ENCODE results near the gene NR3C1. TPM values are rescaled to one million over a fixed set of nuclear protein-coding genes. Genes with fewer than 3 reads are reported as not detected.
"Not testable (repeated sequence)": the region's sequence is repeated elsewhere in the genome, so short reads cannot be mapped to it uniquely, and the experiment has no call there.

NR3C1 gene
- total RNA-seq, 1 donor from 2014 or later: 63.9 TPM

DNA sequence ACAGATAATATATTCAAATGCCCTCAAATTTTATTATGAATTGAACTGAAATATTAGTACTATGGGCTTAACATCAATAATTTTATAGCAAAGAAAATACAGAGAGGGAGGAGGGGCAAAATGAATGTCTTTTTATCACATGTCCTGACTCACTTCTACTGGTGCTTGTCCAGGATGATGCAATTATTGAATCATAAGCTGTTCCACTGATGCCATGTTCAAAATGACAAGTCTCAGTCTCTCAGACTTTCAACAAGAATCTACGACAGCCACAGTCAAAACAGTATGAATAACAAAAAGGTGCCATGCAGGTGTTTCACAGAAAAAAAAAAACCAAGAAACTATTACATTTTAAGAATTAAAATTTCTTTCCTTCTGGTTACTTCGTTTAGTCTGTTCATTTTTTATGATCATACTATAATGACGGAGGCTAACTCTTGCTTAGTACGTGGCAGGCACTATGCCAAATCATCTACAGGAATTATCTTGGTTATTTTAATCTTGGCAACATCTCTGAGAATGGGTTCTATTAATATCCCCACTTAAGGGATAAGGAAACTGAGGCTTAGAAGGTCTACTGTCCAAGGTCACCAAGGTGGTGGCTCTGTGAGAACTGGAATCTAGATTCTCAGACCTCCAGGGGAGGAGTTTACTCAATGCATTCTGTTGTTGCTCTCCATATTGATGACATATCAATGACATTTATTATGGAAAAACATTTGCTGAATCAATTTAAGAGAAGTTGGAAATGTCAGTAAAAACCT lies 61.5 kb downstream of the NR3C1 start:
- intact Hi-C loops (cut with micrococcal nuclease): no loop called here

DNA sequence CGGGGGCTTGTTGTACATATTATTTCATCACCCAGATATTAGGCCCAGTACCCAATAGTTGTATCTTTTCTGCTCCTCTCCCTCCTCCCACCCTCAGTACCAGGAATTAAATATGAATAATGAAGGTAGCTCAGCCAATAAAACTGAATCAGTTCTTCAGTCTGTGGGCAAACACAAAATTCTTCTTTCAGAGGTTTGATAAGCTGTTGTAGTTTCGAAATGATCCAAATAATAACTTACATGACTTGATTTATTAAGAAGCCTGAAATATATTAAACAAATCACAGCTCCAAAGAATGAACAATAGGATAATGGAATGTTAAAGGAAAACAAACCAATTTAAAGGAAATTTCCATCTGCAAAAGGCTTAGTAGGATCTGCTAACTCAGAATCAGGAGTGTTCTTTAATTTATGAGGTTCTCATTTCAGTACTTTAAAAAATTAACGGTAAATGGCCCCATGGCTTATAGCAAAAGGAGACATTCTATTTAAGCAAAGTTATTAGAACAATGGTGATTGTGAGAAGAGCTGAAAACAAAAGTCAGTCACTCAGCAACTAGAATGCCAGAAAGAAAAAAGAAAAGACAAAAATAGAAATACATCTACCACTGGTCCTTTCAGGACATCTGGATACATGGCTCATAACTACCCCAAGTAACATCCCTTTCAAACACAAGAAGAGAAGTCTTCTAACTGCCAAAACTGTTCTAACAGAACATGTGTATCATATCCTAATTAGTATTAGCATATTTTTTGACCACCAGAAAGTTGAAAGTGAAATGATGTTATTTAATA lies 62.4 kb downstream of the NR3C1 start:
- intact Hi-C loops (cut with micrococcal nuclease): no loop called here

GRCh38 chr5:143338658-143339366 lies 64.7 kb downstream of the NR3C1 start:
- intact Hi-C loops (cut with micrococcal nuclease): no loop called here

DNA sequence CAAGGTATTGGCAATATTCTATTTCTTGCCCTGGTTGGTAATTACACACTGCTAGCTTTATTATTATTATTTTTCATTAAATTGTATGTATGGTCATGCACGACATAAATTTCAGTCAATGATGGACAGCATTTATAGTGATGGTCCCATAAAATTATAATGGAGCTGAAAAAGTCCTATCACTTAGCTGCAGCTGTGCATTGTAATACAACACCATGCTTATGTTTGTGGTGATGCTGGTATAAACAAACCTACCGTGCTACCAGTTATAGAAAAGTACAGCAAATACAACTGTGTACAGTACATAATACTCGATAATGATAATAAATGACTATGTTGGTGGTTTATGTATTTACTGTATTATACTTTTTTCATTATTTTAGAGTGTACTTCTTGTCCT lies 65.5 kb downstream of the NR3C1 start:
- intact Hi-C loops (cut with micrococcal nuclease): no loop called here

DNA sequence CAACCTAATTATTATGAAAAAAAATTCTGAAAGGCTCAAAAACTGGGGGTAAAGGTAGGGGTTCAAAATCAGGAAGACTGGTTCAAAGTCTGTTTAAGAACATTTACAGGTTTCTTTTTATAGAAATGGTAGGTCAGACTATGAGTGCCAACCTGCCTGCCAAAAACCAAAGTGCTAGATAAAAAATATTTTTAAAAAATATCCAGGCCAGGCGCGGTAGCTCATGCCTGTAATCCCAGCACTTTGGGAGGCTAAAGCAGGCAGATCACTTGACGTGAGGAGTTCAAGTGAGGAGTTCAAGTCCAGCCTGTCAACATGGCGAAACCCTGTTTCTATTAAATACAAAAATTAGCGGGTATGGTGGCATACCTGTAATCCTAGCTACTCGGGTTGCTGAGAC lies 67.0 kb downstream of the NR3C1 start:
- intact Hi-C loops (cut with micrococcal nuclease): no loop called here

DNA sequence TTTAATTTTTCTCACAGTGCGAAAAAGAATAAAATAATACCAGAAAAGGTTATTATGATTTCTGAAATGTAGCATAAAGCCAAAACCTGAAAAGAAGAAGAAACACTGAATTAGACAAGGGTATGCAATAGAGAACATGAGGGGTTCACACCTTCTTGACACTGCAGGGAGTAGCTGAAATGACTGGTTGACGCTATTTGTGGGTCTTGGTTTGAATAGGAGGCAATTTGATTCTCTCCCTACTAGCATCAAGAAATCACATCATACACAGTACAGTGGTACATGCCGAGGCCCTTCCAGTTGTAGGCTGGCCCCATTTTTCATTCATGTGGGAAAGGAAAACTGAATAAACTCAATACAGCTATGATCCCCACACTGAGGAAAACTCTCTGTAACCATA lies 68.6 kb downstream of the NR3C1 start:
- intact Hi-C loops (cut with micrococcal nuclease): no loop called here

DNA sequence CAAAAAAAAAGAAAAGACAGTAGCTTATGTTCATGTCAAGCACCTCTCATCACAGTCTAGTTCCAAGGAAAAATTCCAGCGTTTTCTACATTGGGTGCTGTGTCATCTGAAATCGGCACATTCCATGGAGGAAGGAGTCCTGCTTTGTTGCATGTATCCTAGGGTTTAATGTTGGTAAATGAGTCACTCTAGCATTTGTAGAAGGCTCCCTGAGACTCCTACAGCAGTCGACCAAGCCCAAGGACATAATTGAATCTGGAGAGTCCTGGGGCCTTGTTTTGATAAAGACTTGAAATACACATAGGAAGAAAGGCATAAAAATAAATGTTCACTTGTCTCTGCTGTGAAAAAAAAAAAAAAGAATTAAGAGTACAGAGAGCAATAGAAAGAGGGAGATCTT lies 69.1 kb downstream of the NR3C1 start:
- intact Hi-C loops (cut with micrococcal nuclease): not testable (repeated sequence)

- intact Hi-C loops (cut with micrococcal nuclease): no loop called here
Observed at GRCh38 chr5:143331956-143332355, 71.5 kb downstream of the NR3C1 start.

- intact Hi-C loops (cut with micrococcal nuclease): no loop called here
Observed at GRCh38 chr5:143329843-143330242, 73.6 kb downstream of the NR3C1 start.

DNA sequence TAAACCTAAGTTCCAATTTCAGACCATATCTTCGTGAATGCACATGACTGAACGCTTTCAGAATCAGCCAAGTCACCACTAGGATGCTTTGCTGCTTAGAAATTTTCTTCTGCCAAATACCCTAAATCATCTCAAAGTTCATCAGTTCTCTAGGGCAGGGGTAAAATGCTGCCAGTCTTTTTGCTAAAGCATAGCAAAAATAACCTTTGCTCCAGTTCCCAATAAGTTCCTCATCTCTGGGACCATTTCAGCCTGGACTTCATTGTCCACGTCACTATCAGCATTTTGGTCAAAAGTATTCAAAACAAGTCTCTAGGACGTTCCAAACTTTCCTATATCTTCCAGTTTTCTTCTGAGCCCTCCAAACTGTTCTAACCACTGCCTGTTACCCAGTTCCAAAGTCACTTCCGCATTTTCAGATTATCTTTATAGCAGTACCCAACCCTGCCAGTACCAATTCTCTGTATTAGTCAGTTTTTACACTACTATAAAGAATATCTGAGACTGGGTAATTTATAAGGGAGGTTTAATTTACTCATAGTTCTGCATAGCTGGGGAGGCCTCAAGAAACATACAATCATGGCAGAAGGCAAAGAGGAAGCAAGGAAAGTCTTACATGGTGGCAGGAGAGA lies 74.8 kb downstream of the NR3C1 start:
- intact Hi-C loops (cut with micrococcal nuclease): no loop called here

- intact Hi-C loops (cut with micrococcal nuclease): not testable (repeated sequence)
Observed at GRCh38 chr5:143325086-143325485, 78.4 kb downstream of the NR3C1 start.

DNA sequence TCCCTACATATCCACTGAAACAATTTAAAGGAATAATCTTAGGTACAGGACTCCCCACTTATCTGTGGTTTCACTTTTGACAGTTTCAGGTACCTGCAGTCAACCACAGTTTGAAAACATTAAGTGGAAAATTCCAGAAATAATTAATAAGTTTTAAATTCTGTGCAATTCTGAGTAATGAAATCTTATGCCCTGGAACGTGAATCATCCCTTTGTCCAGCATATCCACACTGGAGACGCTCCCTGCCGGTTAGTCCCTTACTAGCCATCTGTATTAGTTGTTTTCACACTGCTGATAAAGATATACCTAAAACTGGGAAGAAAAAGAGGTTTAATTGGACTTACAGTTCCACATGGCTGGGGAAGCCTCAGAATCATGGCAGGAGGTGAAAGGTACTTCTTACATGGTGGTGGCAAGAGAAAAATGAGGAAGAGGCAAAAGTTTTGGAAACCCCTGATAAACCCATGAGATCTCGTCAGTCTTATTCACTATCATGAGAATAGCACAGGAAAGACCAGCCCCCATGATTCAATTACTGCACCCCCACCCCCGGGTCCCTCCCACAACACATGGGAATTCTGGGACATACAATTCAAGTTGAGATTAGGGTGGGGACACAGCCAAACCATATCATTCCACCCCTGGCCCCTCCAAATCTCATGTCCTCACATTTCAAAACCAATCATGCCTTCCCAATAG lies 80.4 kb downstream of the NR3C1 start:
- intact Hi-C loops (cut with micrococcal nuclease): not testable (repeated sequence)

- intact Hi-C loops (cut with micrococcal nuclease): no loop called here
Observed at GRCh38 chr5:143322176-143322575, 81.3 kb downstream of the NR3C1 start.

DNA sequence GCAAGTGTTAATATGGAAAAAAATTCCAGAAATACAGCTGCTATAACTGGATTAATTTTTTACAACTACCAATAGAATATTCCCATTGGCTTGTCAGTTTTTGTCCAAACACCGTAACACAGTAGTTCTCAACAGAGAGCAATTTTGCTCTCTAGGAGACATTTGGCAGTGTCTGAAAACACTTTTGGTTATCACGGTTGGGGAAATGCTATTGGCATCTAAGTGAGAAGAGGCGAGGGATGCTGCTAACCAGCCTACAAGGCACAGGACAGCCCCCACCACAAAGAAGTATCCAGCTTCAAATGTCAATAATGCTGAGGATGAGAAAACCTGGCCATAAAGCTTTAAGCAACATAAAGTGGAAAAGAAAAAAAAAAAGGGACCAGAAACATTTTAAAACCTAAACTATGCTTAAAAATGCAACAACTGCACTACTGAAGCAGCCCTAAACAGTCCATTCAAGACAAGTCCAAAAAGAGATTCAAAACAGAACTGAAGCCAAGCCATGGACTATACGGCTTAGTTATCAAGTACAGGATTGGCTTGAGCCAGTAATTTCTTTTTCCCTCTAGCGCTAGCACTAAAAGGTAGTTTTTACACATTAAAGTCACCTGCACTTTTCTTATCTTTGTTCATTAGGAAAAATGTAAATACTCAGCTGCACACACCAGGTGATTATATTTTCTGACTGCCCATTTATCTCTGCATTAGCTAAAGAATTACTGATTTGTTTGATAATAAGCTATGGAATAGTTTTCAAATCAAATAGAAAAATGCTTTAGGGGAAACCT lies 83.9 kb downstream of the NR3C1 start:
- intact Hi-C loops (cut with micrococcal nuclease): no loop called here

GRCh38 chr5:143318833-143319232 lies 84.7 kb downstream of the NR3C1 start:
- intact Hi-C loops (cut with micrococcal nuclease): no loop called here

DNA sequence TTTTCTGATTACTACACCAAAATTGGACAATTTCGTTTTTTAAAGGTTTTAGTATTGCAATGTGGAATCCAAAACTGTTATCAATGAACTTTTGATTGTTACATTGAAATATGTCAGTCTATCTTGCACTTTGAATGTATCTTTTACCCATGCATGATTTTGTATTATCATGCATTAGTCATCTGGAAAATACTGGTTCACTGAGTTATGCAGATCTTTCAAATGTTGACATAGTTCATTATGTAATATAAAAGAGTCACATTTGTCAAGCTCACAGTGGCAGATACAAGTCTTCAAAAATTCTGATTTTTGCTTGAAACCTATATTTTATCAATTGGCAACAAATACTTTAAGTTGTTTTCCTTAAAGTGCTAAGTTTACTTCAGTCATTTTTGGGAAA lies 85.2 kb downstream of the NR3C1 start:
- intact Hi-C loops (cut with micrococcal nuclease): no loop called here

GRCh38 chr5:143316844-143317631 lies 86.4 kb downstream of the NR3C1 start:
- intact Hi-C loops (cut with micrococcal nuclease): no loop called here

DNA sequence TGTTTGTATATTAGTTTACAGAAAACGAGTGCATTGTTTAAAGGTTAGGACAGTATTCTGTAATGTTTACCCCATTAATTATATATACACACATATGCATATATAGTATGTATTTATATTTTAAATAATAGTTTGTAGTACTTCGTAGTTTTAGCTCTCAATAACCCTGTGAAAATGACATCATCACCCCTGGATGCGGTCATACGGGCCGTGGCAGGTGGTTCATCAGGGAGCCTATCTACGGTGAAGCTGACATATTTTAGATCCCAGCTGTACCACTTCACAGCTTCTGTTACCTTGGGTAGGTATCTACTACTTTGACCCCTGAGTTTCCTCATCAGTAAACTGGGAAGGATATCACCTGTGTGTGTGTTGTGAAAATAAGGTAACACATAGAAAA lies 87.1 kb downstream of the NR3C1 start:
- intact Hi-C loops (cut with micrococcal nuclease): no loop called here

DNA sequence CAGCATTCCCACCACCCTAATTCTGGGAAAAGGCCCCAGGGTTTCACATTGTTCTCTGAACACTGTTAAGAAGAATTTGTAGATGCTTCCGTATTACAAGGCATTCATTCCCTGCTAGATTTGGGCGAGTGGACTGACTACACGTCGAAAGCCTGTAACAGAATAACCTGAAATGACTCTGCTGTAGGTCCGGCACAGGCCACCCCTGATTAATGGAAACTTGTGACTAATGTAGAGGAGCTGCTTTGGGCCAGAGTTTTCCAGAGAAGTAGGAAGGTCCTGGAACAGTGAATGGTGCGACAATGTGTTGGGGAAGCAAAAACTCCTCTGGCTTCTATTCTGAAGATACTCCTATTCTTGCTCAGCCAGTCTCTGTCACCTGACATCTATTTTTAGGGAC lies 87.6 kb downstream of the NR3C1 start:
- intact Hi-C loops (cut with micrococcal nuclease): no loop called here
